HG02870 (cell line): ENCODE data around the gene DGKD.

Experiments
- ATAC-seq: cut with Tn5 transposase; IDR thresholded peaks from one replicate; pipeline ENCODE4 v1.9.1; 2021; ENCODE audit warnings: mild to moderate bottlenecking, moderate library complexity; ENCODE audit not compliant: unreplicated experiment

Gene DGKD

GRCh38 chr2:233456111-233456510, 101.8 kb downstream of the DGKD start:
- ATAC-seq, result no peak

- no peak for ATAC-seq
Measured at GRCh38 chr2:233456934-233457333, 102.6 kb downstream of the DGKD start.

GRCh38 chr2:233457356-233457755, 103.1 kb downstream of the DGKD start:
- no peak for ATAC-seq

- no peak for ATAC-seq
Measured at GRCh38 chr2:233458031-233458610, 103.8 kb downstream of the DGKD start.

GRCh38 chr2:233458826-233459225, 104.5 kb downstream of the DGKD start:
- no peak for ATAC-seq

- no peak for ATAC-seq
Measured at GRCh38 chr2:233459426-233459825, 105.1 kb downstream of the DGKD start.

GRCh38 chr2:233460726-233461441, 106.6 kb downstream of the DGKD start:
- no peak for ATAC-seq

- ATAC-seq, result no peak
Measured at GRCh38 chr2:233461481-233461891, 107.2 kb downstream of the DGKD start.

GRCh38 chr2:233462202-233462785, 108.0 kb downstream of the DGKD start:
- ATAC-seq, result no peak

GRCh38 chr2:233462826-233463470, 108.7 kb downstream of the DGKD start:
- no peak for ATAC-seq

GRCh38 chr2:233463586-233463985, 109.3 kb downstream of the DGKD start:
- ATAC-seq, result no peak

- no peak for ATAC-seq
Measured at GRCh38 chr2:233464056-233464455, 109.8 kb downstream of the DGKD start.

GRCh38 chr2:233464531-233465240, 110.4 kb downstream of the DGKD start:
- ATAC-seq, result no peak

- ATAC-seq, result no peak
Measured at GRCh38 chr2:233466991-233467603, 112.8 kb downstream of the DGKD start.

GRCh38 chr2:233468047-233468740, 113.9 kb downstream of the DGKD start:
- ATAC-seq, result no peak

GRCh38 chr2:233468741-233469110, 114.4 kb downstream of the DGKD start:
- ATAC-seq, result no peak

GRCh38 chr2:233469261-233470010, 115.1 kb downstream of the DGKD start:
- ATAC-seq, result no peak

GRCh38 chr2:233470011-233470687, 115.9 kb downstream of the DGKD start:
- no peak for ATAC-seq

- ATAC-seq, result no peak
Measured at GRCh38 chr2:233470839-233471238, 116.5 kb downstream of the DGKD start.
